Ectodermal cell (in vitro differentiated cells): ENCODE data around the gene PLCE1. TPM values are rescaled to one million over a fixed set of nuclear protein-coding genes. Genes with fewer than 3 reads are reported as not detected.
"Not testable (repeated sequence)": the region's sequence is repeated elsewhere in the genome, so short reads cannot be mapped to it uniquely, and the experiment has no call there.

Experiments
- H3K27ac ChIP-seq: 2 replicates; pipeline ENCODE4 v1.7.0; 2013; ENCODE audit warnings: mild to moderate bottlenecking, low read depth, low read length; ENCODE audit not compliant: insufficient read depth, poor library complexity, severe bottlenecking
- H3K27me3 ChIP-seq: 2 replicates; pipeline ENCODE4 v1.7.0; 2013; ENCODE audit warnings: mild to moderate bottlenecking, low read length; ENCODE audit not compliant: insufficient read depth, control insufficient read depth, poor library complexity, severe bottlenecking
- H3K36me3 ChIP-seq: one replicate; pipeline ENCODE4 v1.7.0; 2013; ENCODE audit warnings: low read length; ENCODE audit not compliant: control insufficient read depth, insufficient read depth
- H3K4me1 ChIP-seq: one replicate; pipeline ENCODE4 v1.7.0; 2013; ENCODE audit warnings: low read length; ENCODE audit not compliant: control insufficient read depth, insufficient read depth
- H3K4me3 ChIP-seq: 2 replicates; pipeline ENCODE4 v1.7.0; 2013; ENCODE audit warnings: low read depth, low read length, control low read depth; ENCODE audit not compliant: insufficient read depth
- H3K9me3 ChIP-seq: 2 replicates; pipeline ENCODE4 v1.7.0; 2013; ENCODE audit warnings: mild to moderate bottlenecking, low read length, moderate library complexity; ENCODE audit not compliant: control insufficient read depth
- WGBS, 2 experiments: methylation state at CpG; one replicate each; pipeline ENCODE4 v1.1.7; 2013; ENCODE audit warnings: missing lambda C conversion rate in 2 of 2; 5-methylcytosine and 5-hydroxymethylcytosine counted together
- polyA plus RNA-seq, 4 experiments: library from polyadenylated mRNA; stranded (reverse); fragments of 50-300 nt; gene quantifications; one replicate each; pipeline ENCODE4 v1.2.3, GENCODE V29; 2013

PLCE1 gene
- 2.6 TPM for polyA plus RNA-seq (2013, experiment 1 of 4)
- polyA plus RNA-seq (2013, experiment 2 of 4), result 2.5 TPM
- polyA plus RNA-seq (2013, experiment 3 of 4), result 1.9 TPM
- polyA plus RNA-seq (2013, experiment 4 of 4), result 2.3 TPM

GRCh38 chr10:93993782-93994437, at the start of gene PLCE1:
PLCE1 (plus strand) TSS chr10:93993931; CDS start chr10:94031047, 37,116 bp downstream.
- Histone ChIP-seq H3K4me1 (peaks cover 11% of the 10 kb centered on the region), H3K9me3 (no peaks in the 10 kb centered on the region), H3K4me3 (peak within 1 kb of the TSS; percentile 48), H3K36me3 (no peaks in the 10 kb centered on the region), H3K27me3 (peaks cover 41% of the 10 kb centered on the region), H3K27ac (no peak within 1 kb of the TSS)
- WGBS, 2 experiments, result 0 to 1% methylated on average over 83 of the region's 83 CpGs

- Histone ChIP-seq H3K27ac (no peak overlapping the region), H3K36me3 (no peaks in the 10 kb centered on the region), H3K9me3 (no peaks in the 10 kb centered on the region), H3K4me3 (no peak overlapping the region), H3K4me1 (no peaks in the 10 kb centered on the region), H3K27me3 (no peaks in the 10 kb centered on the region)
- 88 to 90% methylated on average over 4 of the region's 4 CpGs for WGBS, 2 experiments
Observed at GRCh38 chr10:93945819-93946218, 47.9 kb upstream of the PLCE1 start.

GRCh38 chr10:93947055-93947454, 46.7 kb upstream of the PLCE1 start:
- Histone ChIP-seq H3K36me3 (no peaks in the 10 kb centered on the region), H3K27me3 (no peaks in the 10 kb centered on the region), H3K4me1 (no peaks in the 10 kb centered on the region), H3K9me3 (no peaks in the 10 kb centered on the region), H3K27ac (no peak overlapping the region), H3K4me3 (no peak overlapping the region)
- 91 to 92% methylated on average over 8 of the region's 8 CpGs for WGBS, 2 experiments

GRCh38 chr10:93947524-93947923, 46.2 kb upstream of the PLCE1 start:
- Histone ChIP-seq H3K4me1 (no peaks in the 10 kb centered on the region), H3K9me3 (no peaks in the 10 kb centered on the region), H3K27ac (no peak overlapping the region), H3K36me3 (no peaks in the 10 kb centered on the region), H3K27me3 (no peaks in the 10 kb centered on the region), H3K4me3 (no peak overlapping the region)

GRCh38 chr10:93951905-93952304, 41.8 kb upstream of the PLCE1 start:
- no peaks in the 10 kb centered on the region for H3K36me3 ChIP-seq
- no peaks in the 10 kb centered on the region for H3K4me1 ChIP-seq
- 86 to 94% methylated on average over 2 of the region's 2 CpGs for WGBS, 2 experiments
- H3K9me3 ChIP-seq, result no peaks in the 10 kb centered on the region
- H3K27ac ChIP-seq, result no peak overlapping the region
- no peak overlapping the region for H3K4me3 ChIP-seq
- no peaks in the 10 kb centered on the region for H3K27me3 ChIP-seq

- WGBS, 2 experiments, result 96 to 98% methylated on average over 2 to 7 of the region's 8 CpGs
- H3K36me3 ChIP-seq, result no peaks in the 10 kb centered on the region
- no peaks in the 10 kb centered on the region for H3K9me3 ChIP-seq
- H3K4me1 ChIP-seq, result no peaks in the 10 kb centered on the region
- H3K27ac ChIP-seq, result no peak overlapping the region
- H3K4me3 ChIP-seq, result no peak overlapping the region
- H3K27me3 ChIP-seq, result no peaks in the 10 kb centered on the region
Observed at GRCh38 chr10:93954299-93954698, 39.4 kb upstream of the PLCE1 start.

GRCh38 chr10:93954726-93955363, 38.9 kb upstream of the PLCE1 start:
- 90 to 95% methylated on average over 5 of the region's 5 CpGs for WGBS, 2 experiments
- Histone ChIP-seq H3K27me3 (no peaks in the 10 kb centered on the region), H3K4me1 (no peaks in the 10 kb centered on the region), H3K9me3 (no peaks in the 10 kb centered on the region), H3K4me3 (no peak overlapping the region), H3K36me3 (no peaks in the 10 kb centered on the region), H3K27ac (no peak overlapping the region)

GRCh38 chr10:93958834-93959233, 34.9 kb upstream of the PLCE1 start:
- Histone ChIP-seq H3K27me3 (no peaks in the 10 kb centered on the region), H3K27ac (no peak overlapping the region), H3K4me1 (no peaks in the 10 kb centered on the region), H3K9me3 (no peaks in the 10 kb centered on the region), H3K4me3 (no peak overlapping the region), H3K36me3 (no peaks in the 10 kb centered on the region)
- WGBS, 2 experiments, result 93 to 96% methylated on average over 6 of the region's 6 CpGs

GRCh38 chr10:93960988-93961387, 32.7 kb upstream of the PLCE1 start:
- WGBS, 2 experiments, result 94 to 96% methylated on average over 7 of the region's 7 CpGs
- not testable (repeated sequence) for H3K9me3 ChIP-seq, H3K27me3 ChIP-seq, H3K4me1 ChIP-seq, H3K36me3 ChIP-seq, H3K27ac ChIP-seq, H3K4me3 ChIP-seq

- WGBS, 2 experiments, result 93 to 95% methylated on average over 1 of the region's 1 CpG
- Histone ChIP-seq H3K27me3 (no peaks in the 10 kb centered on the region), H3K36me3 (no peaks in the 10 kb centered on the region)
Observed at GRCh38 chr10:93962973-93963372, 30.8 kb upstream of the PLCE1 start.

More at GRCh38 chr10:93962973-93963372, 30.8 kb upstream of the PLCE1 start:
- H3K4me1 ChIP-seq, result no peaks in the 10 kb centered on the region
- H3K9me3 ChIP-seq, result no peaks in the 10 kb centered on the region
- no peak overlapping the region for H3K4me3 ChIP-seq
- H3K27ac ChIP-seq, result no peak overlapping the region
